SKM-1 (cell line): Measurements from ENCODE around the gene CNOT2.
"Not testable (repeated sequence)": the region's sequence is repeated elsewhere in the genome, so short reads cannot be mapped to it uniquely, and the experiment has no call there.

Source experiments
- DNase-seq: peaks from one replicate; lab custom pipeline; 2025; ENCODE audit not compliant: unreplicated experiment; lab: John Stamatoyannopoulos, UW

Gene CNOT2

GRCh38 chr12:70304684-70305555 lies 61.7 kb downstream of the CNOT2 start:
- not testable (repeated sequence) for DNase-seq

GRCh38 chr12:70305794-70306193 lies 62.6 kb downstream of the CNOT2 start:
- DNase-seq: no peak

- DNase-seq: no peak
Measured at GRCh38 chr12:70306676-70307075, 63.4 kb downstream of the CNOT2 start.

GRCh38 chr12:70307868-70308267 lies 64.6 kb downstream of the CNOT2 start:
- no peak for DNase-seq

GRCh38 chr12:70309348-70309747 lies 66.1 kb downstream of the CNOT2 start:
- no peak for DNase-seq

GRCh38 chr12:70314145-70314544 lies 70.9 kb downstream of the CNOT2 start:
- no peak for DNase-seq

- DNase-seq: no peak
Measured at GRCh38 chr12:70317781-70318180, 74.5 kb downstream of the CNOT2 start.

GRCh38 chr12:70319605-70320004 lies 76.4 kb downstream of the CNOT2 start:
- DNase-seq: no peak

- no peak for DNase-seq
Measured at GRCh38 chr12:70321191-70321590, 78.0 kb downstream of the CNOT2 start.

GRCh38 chr12:70327541-70327940 lies 84.3 kb downstream of the CNOT2 start:
- no peak for DNase-seq

- DNase-seq: no peak
Measured at GRCh38 chr12:70329728-70330127, 86.5 kb downstream of the CNOT2 start.

GRCh38 chr12:70330158-70330557 lies 86.9 kb downstream of the CNOT2 start:
- no peak for DNase-seq

- DNase-seq: no peak
Measured at GRCh38 chr12:70332236-70332635, 89.0 kb downstream of the CNOT2 start.

- no peak for DNase-seq
Measured at GRCh38 chr12:70334742-70335141, 91.5 kb downstream of the CNOT2 start.

- DNase-seq: no peak
Measured at GRCh38 chr12:70338531-70338930, 95.3 kb downstream of the CNOT2 start.

- no peak for DNase-seq
Measured at GRCh38 chr12:70351076-70351475, 107.8 kb downstream of the CNOT2 start.

- DNase-seq: no peak
Measured at GRCh38 chr12:70353780-70354660, 110.8 kb downstream of the CNOT2 start.

- DNase-seq: no peak
Measured at GRCh38 chr12:70354787-70355186, 111.6 kb downstream of the CNOT2 start.

- DNase-seq: no peak
Measured at GRCh38 chr12:70355972-70356371, 112.7 kb downstream of the CNOT2 start.

GRCh38 chr12:70359458-70360197 lies 116.4 kb downstream of the CNOT2 start:
- DNase-seq: no peak

GRCh38 chr12:70360218-70360617 lies 117.0 kb downstream of the CNOT2 start:
- DNase-seq: no peak
